Measurements from ENCODE around the gene CYP39A1. TPM values are rescaled to one million over a fixed set of nuclear protein-coding genes. Genes with fewer than 3 reads are reported as not detected.

The CYP39A1 gene, protein sequence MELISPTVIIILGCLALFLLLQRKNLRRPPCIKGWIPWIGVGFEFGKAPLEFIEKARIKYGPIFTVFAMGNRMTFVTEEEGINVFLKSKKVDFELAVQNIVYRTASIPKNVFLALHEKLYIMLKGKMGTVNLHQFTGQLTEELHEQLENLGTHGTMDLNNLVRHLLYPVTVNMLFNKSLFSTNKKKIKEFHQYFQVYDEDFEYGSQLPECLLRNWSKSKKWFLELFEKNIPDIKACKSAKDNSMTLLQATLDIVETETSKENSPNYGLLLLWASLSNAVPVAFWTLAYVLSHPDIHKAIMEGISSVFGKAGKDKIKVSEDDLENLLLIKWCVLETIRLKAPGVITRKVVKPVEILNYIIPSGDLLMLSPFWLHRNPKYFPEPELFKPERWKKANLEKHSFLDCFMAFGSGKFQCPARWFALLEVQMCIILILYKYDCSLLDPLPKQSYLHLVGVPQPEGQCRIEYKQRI
- 0.05 TPM in 1 of 2 replicates, not detected in the other for polyA plus RNA-seq (2011; rRNA removed)
- polyA minus RNA-seq (2011; rRNA and poly(A)+ RNA removed): not detected in 2 replicates

DNA sequence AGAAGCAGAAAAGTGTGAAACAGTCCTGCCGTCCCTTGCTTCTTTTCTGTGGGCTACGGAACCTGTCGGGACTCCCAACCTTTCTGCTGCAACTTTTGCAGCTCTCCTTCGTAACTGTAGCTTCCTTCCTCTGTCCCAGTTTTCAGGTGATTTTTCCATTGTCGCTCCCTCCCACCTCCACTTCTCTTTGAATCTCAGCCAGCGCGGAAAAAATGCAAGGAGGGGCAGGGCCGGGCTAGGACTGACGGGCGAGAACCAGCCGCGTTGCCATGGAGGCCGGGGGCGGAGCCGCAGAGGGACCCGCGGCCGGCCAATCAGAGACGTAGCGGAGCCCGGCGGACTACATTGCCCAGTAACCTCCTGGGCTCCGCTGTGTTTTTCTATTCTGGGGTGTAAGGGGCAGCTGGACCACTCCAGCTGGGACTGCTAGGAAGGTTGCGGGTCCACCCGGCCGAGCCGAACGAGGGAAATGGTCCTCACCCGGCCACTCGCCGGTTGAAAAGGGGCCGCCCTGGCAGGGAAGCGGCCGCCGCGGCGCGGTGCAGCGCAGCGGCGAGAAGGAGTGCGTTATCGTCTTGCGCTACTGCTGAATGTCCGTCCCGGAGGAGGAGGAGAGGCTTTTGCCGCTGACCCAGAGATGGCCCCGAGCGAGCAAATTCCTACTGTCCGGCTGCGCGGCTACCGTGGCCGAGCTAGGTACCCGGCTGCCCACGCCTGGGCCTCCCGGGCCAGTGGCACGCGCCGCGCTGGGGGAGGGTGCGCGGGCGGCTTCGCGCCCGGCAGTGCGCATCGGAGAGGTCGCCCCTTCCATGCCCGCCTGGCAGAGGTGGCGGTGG is at the start of gene CYP39A1, which contains the start of gene SLC25A27:
Gene CYP39A1 (minus strand): TSS at position 216 of the 836 bp plus-strand sequence. CDS start 236 bp downstream, outside the sequence.
Gene SLC25A27 (plus strand): TSS at position 373 of the 836 bp plus-strand sequence. CDS start 218 bp downstream, at position 591.
- Histone ChIP-seq H3K27me3 (ENCODE audit: control insufficient read depth, insufficient read depth, low read length) (peaks cover 3% of the 10 kb centered on the region; the same call in 1 of the 2 replicates), H3K36me3 (ENCODE audit: control insufficient read depth, insufficient read depth, low read length) (no peaks in the 10 kb centered on the region), H3K4me3 (ENCODE audit: low read depth, low read length) (peak within 1 kb of the TSS; percentile 88)
- CTCF ChIA-PET: no interaction called here
- DNase-seq (ENCODE audit: low read depth): peak; percentile 33
- POLR2A ChIA-PET: no interaction called here
- TF ChIP-seq, protein P1, sequence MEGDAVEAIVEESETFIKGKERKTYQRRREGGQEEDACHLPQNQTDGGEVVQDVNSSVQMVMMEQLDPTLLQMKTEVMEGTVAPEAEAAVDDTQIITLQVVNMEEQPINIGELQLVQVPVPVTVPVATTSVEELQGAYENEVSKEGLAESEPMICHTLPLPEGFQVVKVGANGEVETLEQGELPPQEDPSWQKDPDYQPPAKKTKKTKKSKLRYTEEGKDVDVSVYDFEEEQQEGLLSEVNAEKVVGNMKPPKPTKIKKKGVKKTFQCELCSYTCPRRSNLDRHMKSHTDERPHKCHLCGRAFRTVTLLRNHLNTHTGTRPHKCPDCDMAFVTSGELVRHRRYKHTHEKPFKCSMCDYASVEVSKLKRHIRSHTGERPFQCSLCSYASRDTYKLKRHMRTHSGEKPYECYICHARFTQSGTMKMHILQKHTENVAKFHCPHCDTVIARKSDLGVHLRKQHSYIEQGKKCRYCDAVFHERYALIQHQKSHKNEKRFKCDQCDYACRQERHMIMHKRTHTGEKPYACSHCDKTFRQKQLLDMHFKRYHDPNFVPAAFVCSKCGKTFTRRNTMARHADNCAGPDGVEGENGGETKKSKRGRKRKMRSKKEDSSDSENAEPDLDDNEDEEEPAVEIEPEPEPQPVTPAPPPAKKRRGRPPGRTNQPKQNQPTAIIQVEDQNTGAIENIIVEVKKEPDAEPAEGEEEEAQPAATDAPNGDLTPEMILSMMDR (IDR thresholded peaks at IDR 0.05; ENCODE audit: insufficient read depth, low read depth, low read length): no peak

DNA sequence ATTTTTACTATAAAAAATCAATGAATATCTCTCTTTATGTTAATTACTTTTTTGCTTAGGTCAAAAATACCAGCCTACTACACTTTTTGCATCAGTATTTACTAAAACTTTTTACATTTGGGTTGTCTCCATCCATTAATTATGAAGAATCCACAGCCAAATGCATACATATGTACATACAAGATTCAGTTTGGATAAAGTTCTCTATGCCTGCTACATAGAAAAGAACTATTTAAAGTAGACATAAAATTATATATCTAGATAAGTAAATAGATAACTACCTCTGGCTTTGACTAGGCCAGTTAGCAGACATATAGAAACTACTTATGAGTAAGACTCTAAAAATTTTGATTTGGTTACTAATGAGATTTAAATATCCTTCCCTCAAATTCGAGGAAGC is 47.4 kb upstream of the CYP39A1 start:
- no peaks in the 10 kb centered on the region for H3K36me3 ChIP-seq (ENCODE audit: control insufficient read depth, insufficient read depth, low read length)
- no peak overlapping the region for H3K4me3 ChIP-seq (ENCODE audit: low read depth, low read length)
- no peaks in the 10 kb centered on the region for H3K27me3 ChIP-seq (ENCODE audit: control insufficient read depth, insufficient read depth, low read length)
- ChIA-PET POLR2A (no interaction called here), CTCF (no interaction called here)
- DNase-seq (ENCODE audit: low read depth): no peak
- TF ChIP-seq, protein P1 (IDR thresholded peaks at IDR 0.05; ENCODE audit: insufficient read depth, low read depth, low read length): no peak

DNA sequence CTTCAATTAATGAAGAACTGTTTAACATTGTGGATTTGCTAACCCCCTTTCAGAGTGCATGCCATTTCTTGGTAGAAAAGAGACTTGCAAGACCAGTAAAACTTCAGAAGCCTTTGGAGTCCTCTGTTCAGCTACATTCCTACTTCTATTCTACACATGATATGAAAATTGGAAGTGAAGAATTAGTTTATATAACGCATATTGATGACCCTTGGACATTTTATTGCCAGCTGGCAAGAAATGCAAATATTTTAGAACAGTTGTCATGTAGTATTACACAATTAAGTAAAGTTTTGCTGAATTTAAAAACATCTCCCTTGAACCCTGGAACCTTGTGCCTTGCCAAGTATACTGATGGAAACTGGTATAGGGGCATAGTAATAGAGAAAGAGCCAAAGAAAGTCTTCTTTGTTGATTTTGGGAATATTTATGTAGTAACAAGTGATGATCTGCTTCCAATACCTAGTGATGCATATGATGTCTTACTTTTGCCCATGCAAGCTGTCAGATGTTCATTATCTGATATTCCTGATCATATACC is 38.4 kb upstream of the CYP39A1 start:
- no peak for DNase-seq (ENCODE audit: low read depth)
- Histone ChIP-seq H3K36me3 (ENCODE audit: control insufficient read depth, insufficient read depth, low read length) (no peaks in the 10 kb centered on the region), H3K27me3 (ENCODE audit: control insufficient read depth, insufficient read depth, low read length) (no peaks in the 10 kb centered on the region; the same call in 1 of the 2 replicates), H3K4me3 (ENCODE audit: low read depth, low read length) (no peak overlapping the region)
- TF ChIP-seq, protein P1 (IDR thresholded peaks at IDR 0.05; ENCODE audit: insufficient read depth, low read depth, low read length): no peak
- ChIA-PET POLR2A (no interaction called here), CTCF (interaction anchor here (0.5 kb wide), 1 partner anchor 359 kb away, joined by 4 read pairs; no protein-coding TSS in a partner anchor)

DNA sequence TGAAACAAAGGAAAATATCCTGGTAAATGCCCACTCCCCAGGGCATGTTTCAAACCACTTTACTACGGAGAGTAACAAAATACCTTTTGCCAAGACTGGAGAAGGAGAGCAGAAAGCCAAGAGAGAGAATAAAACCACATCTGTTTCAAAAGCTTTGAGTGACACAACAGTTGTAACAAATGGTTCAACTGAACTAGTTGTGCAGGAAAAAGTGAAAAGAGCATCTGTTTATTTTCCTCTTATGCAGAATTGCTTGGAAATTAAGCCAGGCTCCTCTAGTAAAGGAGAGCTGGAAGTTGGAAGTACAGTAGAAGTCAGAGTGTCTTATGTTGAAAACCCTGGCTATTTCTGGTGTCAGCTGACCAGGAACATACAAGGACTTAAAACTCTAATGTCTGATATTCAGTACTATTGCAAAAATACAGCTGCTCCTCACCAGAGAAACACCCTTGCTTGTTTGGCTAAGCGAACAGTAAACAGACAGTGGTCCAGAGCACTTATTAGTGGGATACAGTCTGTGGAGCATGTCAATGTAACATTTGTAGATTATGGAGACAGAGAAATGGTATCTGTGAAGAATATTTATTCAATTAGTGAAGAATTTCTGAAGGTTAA is 37.6 kb upstream of the CYP39A1 start:
- TF ChIP-seq, protein P1 (IDR thresholded peaks at IDR 0.05; ENCODE audit: insufficient read depth, low read depth, low read length): no peak
- no peaks in the 10 kb centered on the region; the same call in 1 of the 2 replicates for H3K27me3 ChIP-seq (ENCODE audit: control insufficient read depth, insufficient read depth, low read length)
- DNase-seq (ENCODE audit: low read depth): no peak
- H3K36me3 ChIP-seq (ENCODE audit: control insufficient read depth, insufficient read depth, low read length): no peaks in the 10 kb centered on the region
- ChIA-PET CTCF (interaction anchor here (0.5 kb wide), 1 partner anchor 359 kb away, joined by 4 read pairs; no protein-coding TSS in a partner anchor), POLR2A (no interaction called here)
- H3K4me3 ChIP-seq (ENCODE audit: low read depth, low read length): no peak overlapping the region

Measured in BJ (cell line).